ENCODE data around the gene DYNC2LI1.

DYNC2LI1 gene

GRCh38 chr2:43764086-43764705 lies 9.6 kb upstream of the DYNC2LI1 start:
- DNase-seq: no peak

DNA sequence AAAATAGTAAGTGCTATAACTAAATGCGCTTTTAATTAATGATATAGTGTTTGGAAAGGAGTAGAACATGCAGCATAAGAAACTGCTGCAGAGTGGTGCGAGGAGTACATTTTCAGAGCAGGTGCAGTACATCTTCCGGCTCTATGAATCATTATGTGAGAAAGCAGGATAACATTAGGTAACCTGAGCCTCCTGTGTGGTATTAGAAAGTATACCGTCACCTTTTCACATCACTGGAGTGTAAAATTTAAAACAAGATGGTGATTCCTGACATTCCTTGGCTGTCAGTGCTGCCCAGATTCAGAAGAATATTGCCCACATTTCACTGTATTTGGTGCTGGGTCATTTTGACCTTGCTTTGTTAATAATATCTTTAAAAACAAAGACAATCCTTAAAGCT lies 7.8 kb upstream of the DYNC2LI1 start:
- DNase-seq: no peak

GRCh38 chr2:43774617-43775016 lies 778 bp downstream of the DYNC2LI1 start:
- DNase-seq: no peak

- DNase-seq: no peak
Measured at GRCh38 chr2:43776324-43776723, 2.5 kb downstream of the DYNC2LI1 start.

GRCh38 chr2:43777306-43777926 lies 3.6 kb downstream of the DYNC2LI1 start:
- no peak for DNase-seq

DNA sequence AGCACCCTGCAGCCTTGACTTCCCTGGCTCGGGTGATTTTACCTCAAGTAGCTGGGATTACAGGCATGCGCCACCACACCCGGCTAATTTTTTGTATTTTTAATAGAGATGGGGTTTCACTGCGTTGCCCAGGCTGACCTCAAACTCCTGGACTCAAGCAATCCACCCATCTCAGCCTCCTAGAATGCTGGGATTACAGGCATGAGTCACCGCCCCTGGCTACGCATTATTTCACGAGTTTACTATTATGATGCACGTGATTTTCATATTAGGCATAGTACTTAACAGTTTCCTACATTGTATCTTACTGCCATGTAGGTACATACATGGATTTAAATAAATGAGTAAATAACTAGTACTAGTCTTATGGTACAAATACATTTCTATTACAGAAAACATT lies 4.4 kb downstream of the DYNC2LI1 start:
- DNase-seq: no peak

GRCh38 chr2:43787895-43788294 lies 14.1 kb downstream of the DYNC2LI1 start:
- DNase-seq: no peak

GRCh38 chr2:43788646-43789045 lies 14.8 kb downstream of the DYNC2LI1 start:
- no peak for DNase-seq

DNA sequence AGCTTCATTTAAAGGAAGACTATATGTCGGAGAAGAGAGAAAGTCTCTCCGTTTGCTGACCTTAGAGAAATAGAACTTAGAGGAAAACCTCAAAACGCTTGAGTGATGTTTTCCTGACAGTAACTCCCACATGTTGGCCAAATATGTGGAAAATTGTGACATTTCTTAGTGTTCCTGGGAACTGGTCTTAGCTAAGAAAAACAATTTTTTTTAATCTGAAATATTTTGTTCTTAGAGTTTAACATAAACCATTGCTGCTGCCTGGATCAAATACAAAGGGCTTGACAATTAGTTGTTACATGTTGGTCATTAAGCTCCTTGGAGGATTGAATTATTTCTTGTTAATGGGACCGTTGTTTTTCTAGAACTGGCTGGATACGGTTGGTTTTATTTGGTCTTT lies 16.3 kb downstream of the DYNC2LI1 start:
- no peak for DNase-seq

DNA sequence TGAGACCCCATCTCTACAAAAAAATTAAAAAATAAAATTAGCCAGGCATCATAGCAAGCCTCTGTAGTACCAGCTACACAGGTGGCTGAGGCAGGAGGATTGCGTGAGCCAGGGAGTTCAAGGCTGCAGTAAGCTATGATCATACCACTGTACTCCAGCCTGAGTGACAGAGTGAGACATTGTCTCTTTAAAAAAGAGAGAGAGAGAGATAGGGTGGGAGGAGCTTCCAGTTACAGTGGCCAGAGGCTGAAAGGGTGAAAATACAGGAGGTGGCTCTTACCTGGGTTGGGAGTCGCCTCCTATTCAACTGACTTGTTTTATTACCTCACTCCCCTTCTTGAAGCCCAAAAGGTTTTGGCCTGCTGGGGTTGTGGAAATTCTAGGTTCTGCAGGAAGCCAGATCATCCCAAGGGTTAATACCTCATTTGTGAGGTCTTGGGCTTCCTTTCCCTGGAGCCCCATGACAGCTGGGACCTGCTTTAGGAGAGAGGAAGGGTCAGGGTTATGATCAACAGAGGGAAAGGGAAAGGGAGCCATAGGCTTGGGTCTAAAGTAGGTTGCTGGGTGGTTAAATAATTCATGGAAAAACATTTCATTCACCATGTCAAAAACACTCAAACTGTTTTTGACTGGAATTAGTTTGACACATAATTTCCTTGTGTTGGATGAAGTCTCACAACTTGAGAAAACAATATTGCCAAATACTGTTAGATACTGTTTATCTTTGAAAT lies 17.4 kb downstream of the DYNC2LI1 start:
- DNase-seq: no peak

- DNase-seq: no peak
Measured at GRCh38 chr2:43792653-43793052, 18.8 kb downstream of the DYNC2LI1 start.

- DNase-seq: no peak
Measured at GRCh38 chr2:43794956-43795355, 21.1 kb downstream of the DYNC2LI1 start.

- DNase-seq: no peak
Measured at GRCh38 chr2:43796206-43796605, 22.4 kb downstream of the DYNC2LI1 start.

GRCh38 chr2:43798300-43798699 lies 24.5 kb downstream of the DYNC2LI1 start:
- DNase-seq: no peak

- no peak for DNase-seq
Measured at GRCh38 chr2:43800894-43801293, 27.1 kb downstream of the DYNC2LI1 start.

GRCh38 chr2:43802135-43802534 lies 28.3 kb downstream of the DYNC2LI1 start:
- no peak for DNase-seq

- no peak for DNase-seq
Measured at GRCh38 chr2:43803113-43803512, 29.3 kb downstream of the DYNC2LI1 start.

GRCh38 chr2:43806719-43807031 lies 32.8 kb downstream of the DYNC2LI1 start:
- DNase-seq: no peak

GRCh38 chr2:43810452-43810851 lies 36.6 kb downstream of the DYNC2LI1 start:
- no peak for DNase-seq

- DNase-seq: no peak
Measured at GRCh38 chr2:43810888-43811287, 37.0 kb downstream of the DYNC2LI1 start.

DNA sequence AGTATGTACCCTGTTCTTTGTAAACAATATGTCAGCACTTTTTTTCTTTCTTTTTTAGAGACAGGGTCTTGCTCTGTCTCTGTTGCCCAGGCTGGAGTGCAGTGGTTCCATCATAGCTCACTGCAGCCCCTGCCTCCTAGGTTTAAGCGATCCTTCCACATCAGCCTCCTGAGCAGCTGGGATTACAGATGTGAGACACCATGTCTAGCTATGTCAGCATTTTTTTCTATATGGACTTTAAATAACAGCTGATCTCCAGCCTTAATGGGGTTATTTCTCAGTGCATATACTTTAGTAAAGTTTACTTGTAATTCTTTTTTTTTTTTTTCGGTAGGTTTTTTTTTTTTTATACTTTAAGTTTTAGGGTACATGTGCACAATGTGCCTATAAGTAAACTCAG lies 38.2 kb downstream of the DYNC2LI1 start:
- no peak for DNase-seq

- no peak for DNase-seq
Measured at GRCh38 chr2:43812947-43813346, 39.1 kb downstream of the DYNC2LI1 start.

- no peak for DNase-seq
Measured at GRCh38 chr2:43814711-43815110, 40.9 kb downstream of the DYNC2LI1 start.

DNA sequence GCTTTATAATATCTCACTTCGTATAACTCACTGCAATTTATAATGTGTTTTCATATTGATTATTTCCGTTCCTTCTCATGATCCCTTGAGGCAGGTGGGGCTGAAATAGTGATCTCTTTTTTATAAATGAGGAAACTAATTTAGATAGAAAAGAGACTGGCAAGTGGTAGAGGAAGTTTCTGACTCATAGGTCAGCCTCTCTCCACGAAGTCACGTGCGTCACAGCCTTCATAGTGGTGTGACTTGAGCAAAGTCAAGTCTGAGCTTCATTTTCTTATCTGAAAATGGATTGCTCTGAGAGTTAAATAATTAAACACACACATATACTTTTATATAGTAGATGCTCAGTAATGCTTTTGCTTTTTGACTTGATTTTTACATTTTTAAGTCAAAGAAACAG lies 44.9 kb downstream of the DYNC2LI1 start:
- no peak for DNase-seq

Data from GOT3 (cell line).